CD1c-positive myeloid dendritic cell (primary cell): ENCODE data around the gene CCR1.
"Not testable (repeated sequence)": the region's sequence is repeated elsewhere in the genome, so short reads cannot be mapped to it uniquely, and the experiment has no call there.

ENCODE experiments used
- DNase-seq: peaks from one replicate; pipeline ENCODE4 v3.0.0-alpha.2; 2016; ENCODE audit errors: extremely low spot score

CCR1 gene

GRCh38 chr3:46212101-46212500 is 4.0 kb upstream of the CCR1 start:
- DNase-seq, result no peak

GRCh38 chr3:46209746-46210470 is 1.8 kb upstream of the CCR1 start:
- peak; percentile 74 for DNase-seq

GRCh38 chr3:46209053-46209452 is 940 bp upstream of the CCR1 start:
- no peak for DNase-seq

GRCh38 chr3:46207514-46207913 is 599 bp downstream of the CCR1 start:
- not testable (repeated sequence) for DNase-seq

- DNase-seq, result no peak
Measured at GRCh38 chr3:46206282-46207015, 1.7 kb downstream of the CCR1 start.

GRCh38 chr3:46205286-46205960 is 2.7 kb downstream of the CCR1 start:
- DNase-seq, result no peak

GRCh38 chr3:46203681-46204080 is 4.4 kb downstream of the CCR1 start:
- DNase-seq, result no peak

- peak; percentile 64 for DNase-seq
Measured at GRCh38 chr3:46202535-46202934, 5.6 kb downstream of the CCR1 start.

GRCh38 chr3:46200790-46201189 is 7.3 kb downstream of the CCR1 start:
- no peak for DNase-seq

- no peak for DNase-seq
Measured at GRCh38 chr3:46200211-46200610, 7.9 kb downstream of the CCR1 start.

- DNase-seq, result no peak
Measured at GRCh38 chr3:46196261-46196957, 11.7 kb downstream of the CCR1 start.

GRCh38 chr3:46194868-46195553 is 13.1 kb downstream of the CCR1 start:
- DNase-seq, result no peak

GRCh38 chr3:46193436-46193835 is 14.7 kb downstream of the CCR1 start:
- DNase-seq, result peak; percentile 89

GRCh38 chr3:46192939-46193338 is 15.2 kb downstream of the CCR1 start:
- DNase-seq, result no peak

- DNase-seq, result peak; percentile 90
Measured at GRCh38 chr3:46191730-46192129, 16.4 kb downstream of the CCR1 start.

- DNase-seq, result no peak
Measured at GRCh38 chr3:46188708-46189107, 19.4 kb downstream of the CCR1 start.

- peak; percentile 70 for DNase-seq
Measured at GRCh38 chr3:46187876-46188275, 20.2 kb downstream of the CCR1 start.

- DNase-seq, result no peak
Measured at GRCh38 chr3:46187341-46187700, 20.8 kb downstream of the CCR1 start.

GRCh38 chr3:46186471-46187340 is 21.4 kb downstream of the CCR1 start:
- peak; percentile 67 for DNase-seq

- peak; percentile 33 for DNase-seq
Measured at GRCh38 chr3:46184469-46184868, 23.6 kb downstream of the CCR1 start.

- DNase-seq, result peak; percentile 77
Measured at GRCh38 chr3:46183330-46183729, 24.8 kb downstream of the CCR1 start.
